Body of pancreas (tissue), 4 donors: ENCODE measurements around the gene UBE2E1.

Experiments used
- CTCF ChIP-seq, 7 experiments: fragments of 450-650 bp in 4 of 7; fragments of 200-600 bp in 3 of 7; sonication (generic) in 3 of 7; IDR thresholded peaks; one replicate each; pipeline ENCODE4 v1.5.1; 2016 to 2019; ENCODE audit warnings: antibody characterized with exemption in 7 of 7
- POLR2A ChIP-seq, 3 donors: fragments of 450-650 bp; IDR thresholded peaks; one replicate each; pipeline ENCODE4 v1.6.1; 2016; ENCODE audit warnings: antibody characterized with exemption in 3 of 3, mild to moderate bottlenecking in 2 of 3

GRCh38 chr3:23919628-23920027, 113.9 kb downstream of the UBE2E1 start:
- TF ChIP-seq POLR2A (IDR thresholded peaks at IDR 0.05) (no peak), CTCF (IDR thresholded peaks at IDR 0.05) (no peak)
